Pulmonary artery endothelial cell (primary cell): ENCODE measurements around the gene SC5D. TPM values are rescaled to one million over a fixed set of nuclear protein-coding genes. Genes with fewer than 3 reads are reported as not detected.

Experiments used
- DNase-seq: peaks from one replicate; pipeline ENCODE4 v3.0.0-alpha.2; 2011; ENCODE audit warnings: low read depth, low spot score
- total RNA-seq: library from RNA; depleted of rRNA; stranded (reverse); fragments of >200 nt; gene quantifications from 2 replicates; pipeline ENCODE4 v1.2.3, GENCODE V29; 2014

The SC5D gene
- total RNA-seq, 1 donor from 2014 or later: 51.1 TPM

- DNase-seq: no peak
Observed at GRCh38 chr11:121328176-121328966, 35.8 kb downstream of the SC5D start.

GRCh38 chr11:121328967-121329679 is 36.6 kb downstream of the SC5D start:
- DNase-seq: no peak

- DNase-seq: no peak
Observed at GRCh38 chr11:121329781-121330395, 37.3 kb downstream of the SC5D start.

- no peak for DNase-seq
Observed at GRCh38 chr11:121330614-121331435, 38.3 kb downstream of the SC5D start.

- no peak for DNase-seq
Observed at GRCh38 chr11:121334973-121335710, 42.6 kb downstream of the SC5D start.

- no peak for DNase-seq
Observed at GRCh38 chr11:121336279-121336937, 43.8 kb downstream of the SC5D start.

GRCh38 chr11:121337078-121337477 is 44.5 kb downstream of the SC5D start:
- no peak for DNase-seq

- no peak for DNase-seq
Observed at GRCh38 chr11:121337740-121338272, 45.2 kb downstream of the SC5D start.

GRCh38 chr11:121338536-121338935 is 46.0 kb downstream of the SC5D start:
- DNase-seq: no peak

GRCh38 chr11:121340032-121340580 is 47.5 kb downstream of the SC5D start:
- no peak for DNase-seq

- DNase-seq: no peak
Observed at GRCh38 chr11:121341609-121342008, 49.0 kb downstream of the SC5D start.

- DNase-seq: no peak
Observed at GRCh38 chr11:121344824-121345223, 52.3 kb downstream of the SC5D start.

GRCh38 chr11:121347094-121347493 is 54.5 kb downstream of the SC5D start:
- DNase-seq: no peak

GRCh38 chr11:121347813-121348212 is 55.2 kb downstream of the SC5D start:
- no peak for DNase-seq

GRCh38 chr11:121348220-121348875 is 55.8 kb downstream of the SC5D start:
- no peak for DNase-seq

GRCh38 chr11:121349790-121350189 is 57.2 kb downstream of the SC5D start:
- no peak for DNase-seq

- no peak for DNase-seq
Observed at GRCh38 chr11:121350314-121351082, 57.9 kb downstream of the SC5D start.

GRCh38 chr11:121351083-121351630 is 58.6 kb downstream of the SC5D start:
- DNase-seq: no peak
